Left renal cortex interstitium (tissue), 4 donors: ENCODE data around the gene GIGYF2. TPM values are rescaled to one million over a fixed set of nuclear protein-coding genes. Genes with fewer than 3 reads are reported as not detected.

ENCODE experiments used
- DNase-seq, 4 donors: peaks; one replicate each; pipeline ENCODE4 v3.0.0-alpha.2; 2013; ENCODE audit warnings: low read depth in 4 of 4, low spot score in 2 of 4, missing footprints in 1 of 4
- polyA plus RNA-seq, 4 donors: library from polyadenylated mRNA; unstranded; fragments of 120-200 nt; gene quantifications; one replicate each; pipeline ENCODE4 v1.2.1, GENCODE V29; 2013; ENCODE audit not compliant: insufficient read length in 4 of 4

The GIGYF2 gene
- polyA plus RNA-seq, 4 donors = 59.0 to 67.8 (median 65.9) TPM

GRCh38 chr2:232876161-232876977 lies 179.2 kb downstream of the GIGYF2 start:
- DNase-seq = no peak

- no peak for DNase-seq
Measured at GRCh38 chr2:232876978-232877441, 179.9 kb downstream of the GIGYF2 start.

GRCh38 chr2:232877940-232878511 lies 180.9 kb downstream of the GIGYF2 start:
- no peak for DNase-seq

GRCh38 chr2:232878855-232879617 lies 181.9 kb downstream of the GIGYF2 start:
- DNase-seq = no peak

- no peak for DNase-seq
Measured at GRCh38 chr2:232879618-232880494, 182.7 kb downstream of the GIGYF2 start.

GRCh38 chr2:232880764-232881351 lies 183.7 kb downstream of the GIGYF2 start:
- DNase-seq = no peak

GRCh38 chr2:232882085-232882484 lies 185.0 kb downstream of the GIGYF2 start:
- no peak for DNase-seq

GRCh38 chr2:232882505-232883115 lies 185.5 kb downstream of the GIGYF2 start:
- no peak for DNase-seq

- no peak for DNase-seq
Measured at GRCh38 chr2:232883116-232883721, 186.1 kb downstream of the GIGYF2 start.

GRCh38 chr2:232884001-232884421 lies 186.9 kb downstream of the GIGYF2 start:
- no peak for DNase-seq

GRCh38 chr2:232884549-232885263 lies 187.6 kb downstream of the GIGYF2 start:
- DNase-seq = no peak

GRCh38 chr2:232885264-232885961 lies 188.3 kb downstream of the GIGYF2 start:
- no peak for DNase-seq

GRCh38 chr2:232886176-232886575 lies 189.0 kb downstream of the GIGYF2 start:
- no peak for DNase-seq

GRCh38 chr2:232886632-232887031 lies 189.5 kb downstream of the GIGYF2 start:
- DNase-seq = no peak

GRCh38 chr2:232887171-232887850 lies 190.2 kb downstream of the GIGYF2 start:
- DNase-seq = no peak

- DNase-seq = no peak
Measured at GRCh38 chr2:232888099-232888836, 191.1 kb downstream of the GIGYF2 start.
